Measurements from ENCODE around the gene CLHC1.

DNA sequence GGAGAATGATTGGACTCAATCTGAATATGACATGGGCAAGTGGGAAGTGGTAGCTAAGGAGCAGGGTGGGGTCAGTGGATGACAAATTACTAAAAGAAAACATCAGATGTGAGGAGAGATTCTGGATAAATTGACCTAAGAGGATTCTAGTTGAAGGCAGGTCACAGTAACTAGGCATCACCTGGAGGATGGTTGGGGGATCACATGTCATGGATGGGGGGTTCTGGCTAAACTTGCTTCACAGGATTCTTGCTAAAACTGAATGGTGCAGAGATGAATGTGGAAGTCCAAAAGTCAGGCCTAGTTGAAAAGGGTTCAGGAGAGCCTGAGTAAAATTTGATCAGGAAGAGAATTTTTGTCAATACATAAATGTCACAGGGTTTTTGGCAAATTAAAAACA lies 18.3 kb downstream of the CLHC1 start:
- TF ChIP-seq, protein P1, sequence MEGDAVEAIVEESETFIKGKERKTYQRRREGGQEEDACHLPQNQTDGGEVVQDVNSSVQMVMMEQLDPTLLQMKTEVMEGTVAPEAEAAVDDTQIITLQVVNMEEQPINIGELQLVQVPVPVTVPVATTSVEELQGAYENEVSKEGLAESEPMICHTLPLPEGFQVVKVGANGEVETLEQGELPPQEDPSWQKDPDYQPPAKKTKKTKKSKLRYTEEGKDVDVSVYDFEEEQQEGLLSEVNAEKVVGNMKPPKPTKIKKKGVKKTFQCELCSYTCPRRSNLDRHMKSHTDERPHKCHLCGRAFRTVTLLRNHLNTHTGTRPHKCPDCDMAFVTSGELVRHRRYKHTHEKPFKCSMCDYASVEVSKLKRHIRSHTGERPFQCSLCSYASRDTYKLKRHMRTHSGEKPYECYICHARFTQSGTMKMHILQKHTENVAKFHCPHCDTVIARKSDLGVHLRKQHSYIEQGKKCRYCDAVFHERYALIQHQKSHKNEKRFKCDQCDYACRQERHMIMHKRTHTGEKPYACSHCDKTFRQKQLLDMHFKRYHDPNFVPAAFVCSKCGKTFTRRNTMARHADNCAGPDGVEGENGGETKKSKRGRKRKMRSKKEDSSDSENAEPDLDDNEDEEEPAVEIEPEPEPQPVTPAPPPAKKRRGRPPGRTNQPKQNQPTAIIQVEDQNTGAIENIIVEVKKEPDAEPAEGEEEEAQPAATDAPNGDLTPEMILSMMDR (conservative IDR thresholded peaks at IDR 0.05; ENCODE audit: low read depth, low read length) = no peak
- TF ChIP-seq EZH2 (IDR thresholded peaks at IDR 0.05; ENCODE audit: low read length, unreplicated experiment) = no peak

All from PC-3 (cell line).